GM19463 (cell line): ENCODE results near the gene ADD3.
"Not testable (repeated sequence)": the region's sequence is repeated elsewhere in the genome, so short reads cannot be mapped to it uniquely, and the experiment has no call there.

Experiments
- ATAC-seq: cut with Tn5 transposase; IDR thresholded peaks from one replicate; pipeline ENCODE4 v1.9.1; 2021; ENCODE audit warnings: mild to moderate bottlenecking, moderate library complexity; ENCODE audit not compliant: unreplicated experiment

Gene ADD3

GRCh38 chr10:110032801-110033700 is 25.3 kb downstream of the ADD3 start:
- ATAC-seq = no peak

GRCh38 chr10:110033701-110034235 is 26.0 kb downstream of the ADD3 start:
- no peak for ATAC-seq

- no peak for ATAC-seq
Measured at GRCh38 chr10:110034596-110034995, 26.8 kb downstream of the ADD3 start.

- ATAC-seq = no peak
Measured at GRCh38 chr10:110035070-110035921, 27.5 kb downstream of the ADD3 start.

- peak; percentile 74 for ATAC-seq
Measured at GRCh38 chr10:110036640-110037039, 28.9 kb downstream of the ADD3 start.

GRCh38 chr10:110039254-110039653 is 31.5 kb downstream of the ADD3 start:
- ATAC-seq = no peak

- ATAC-seq = no peak
Measured at GRCh38 chr10:110040108-110040507, 32.3 kb downstream of the ADD3 start.

- no peak for ATAC-seq
Measured at GRCh38 chr10:110040767-110041478, 33.1 kb downstream of the ADD3 start.

- ATAC-seq = no peak
Measured at GRCh38 chr10:110041479-110041829, 33.7 kb downstream of the ADD3 start.

GRCh38 chr10:110042181-110042580 is 34.4 kb downstream of the ADD3 start:
- no peak for ATAC-seq

GRCh38 chr10:110042891-110043290 is 35.1 kb downstream of the ADD3 start:
- no peak for ATAC-seq

- no peak for ATAC-seq
Measured at GRCh38 chr10:110044681-110045080, 36.9 kb downstream of the ADD3 start.

- ATAC-seq = no peak
Measured at GRCh38 chr10:110045772-110046171, 38.0 kb downstream of the ADD3 start.

- not testable (repeated sequence) for ATAC-seq
Measured at GRCh38 chr10:110048145-110048544, 40.4 kb downstream of the ADD3 start.

- ATAC-seq = no peak
Measured at GRCh38 chr10:110048781-110049180, 41.0 kb downstream of the ADD3 start.

GRCh38 chr10:110049889-110050591 is 42.3 kb downstream of the ADD3 start:
- not testable (repeated sequence) for ATAC-seq

GRCh38 chr10:110051487-110051886 is 43.7 kb downstream of the ADD3 start:
- ATAC-seq = no peak

GRCh38 chr10:110052916-110053315 is 45.1 kb downstream of the ADD3 start:
- ATAC-seq = no peak

- no peak for ATAC-seq
Measured at GRCh38 chr10:110056822-110057221, 49.0 kb downstream of the ADD3 start.

GRCh38 chr10:110057456-110057855 is 49.7 kb downstream of the ADD3 start:
- ATAC-seq = no peak
